ENCODE data around the gene APBB2.
"Not testable (repeated sequence)": the region's sequence is repeated elsewhere in the genome, so short reads cannot be mapped to it uniquely, and the experiment has no call there.

APBB2 gene

DNA sequence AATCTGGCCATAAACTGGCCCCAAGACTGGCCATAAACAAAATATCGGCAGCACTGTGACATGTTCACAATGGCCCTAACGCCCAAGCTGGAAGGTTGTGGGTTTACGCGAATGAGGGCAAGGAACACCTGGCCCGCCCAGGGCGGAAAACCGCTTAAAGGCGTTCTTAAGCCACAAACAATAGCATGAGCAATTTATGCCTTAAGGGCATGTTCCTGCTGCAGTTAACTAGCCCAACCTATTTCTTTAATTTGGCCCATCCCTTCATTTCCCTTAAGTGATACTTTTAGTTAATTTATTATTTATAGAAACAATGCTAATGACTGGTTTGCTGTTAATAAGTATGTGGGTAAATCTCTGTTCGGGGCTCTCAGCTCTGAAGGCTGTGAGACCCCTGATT is 154.9 kb downstream of the APBB2 start:
- H3K27me3 ChIP-seq (ENCODE audit: control insufficient read depth, insufficient read depth, low read length, poor library complexity, severe bottlenecking); H3K36me3 ChIP-seq (ENCODE audit: control insufficient read depth, insufficient read depth, low read length); H3K27ac ChIP-seq (ENCODE audit: insufficient read depth, low read depth, low read length, poor library complexity, severe bottlenecking); H3K9me3 ChIP-seq (ENCODE audit: control insufficient read depth, low read length); H3K4me1 ChIP-seq (ENCODE audit: control insufficient read depth, insufficient read depth, low read length); H3K4me3 ChIP-seq (ENCODE audit: insufficient read depth, low read depth, low read length): not testable (repeated sequence)
- 89 to 93% methylated on average over 8 of the region's 9 CpGs for WGBS, 2 experiments

DNA sequence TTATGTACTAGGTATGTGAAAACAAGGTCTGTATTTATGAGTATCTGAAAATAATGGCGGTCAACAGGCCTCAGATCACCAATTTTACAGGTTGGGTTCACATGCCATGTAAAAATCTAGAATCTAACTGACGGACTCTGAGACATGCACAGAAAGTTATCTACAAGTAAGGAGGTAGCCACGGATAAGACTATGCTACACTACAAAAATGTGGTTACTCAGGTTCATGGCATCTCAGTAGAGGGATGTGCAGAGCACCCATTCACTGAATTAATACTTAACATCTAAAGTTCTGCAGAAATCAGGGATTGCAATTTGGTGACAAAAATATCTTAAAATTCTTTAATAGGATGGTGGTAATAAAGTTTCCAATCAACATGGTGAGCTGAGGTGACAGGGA is 155.9 kb downstream of the APBB2 start:
- Histone ChIP-seq H3K36me3 (ENCODE audit: control insufficient read depth, insufficient read depth, low read length) (no peaks in the 10 kb centered on the region), H3K27ac (ENCODE audit: insufficient read depth, low read depth, low read length, poor library complexity, severe bottlenecking) (no peak overlapping the region), H3K4me3 (ENCODE audit: insufficient read depth, low read depth, low read length) (no peak overlapping the region), H3K4me1 (ENCODE audit: control insufficient read depth, insufficient read depth, low read length) (no peaks in the 10 kb centered on the region), H3K9me3 (ENCODE audit: control insufficient read depth, low read length) (no peaks in the 10 kb centered on the region), H3K27me3 (ENCODE audit: control insufficient read depth, insufficient read depth, low read length, poor library complexity, severe bottlenecking) (no peaks in the 10 kb centered on the region)
- 90 to 99% methylated on average over 3 of the region's 3 CpGs for WGBS, 2 experiments

DNA sequence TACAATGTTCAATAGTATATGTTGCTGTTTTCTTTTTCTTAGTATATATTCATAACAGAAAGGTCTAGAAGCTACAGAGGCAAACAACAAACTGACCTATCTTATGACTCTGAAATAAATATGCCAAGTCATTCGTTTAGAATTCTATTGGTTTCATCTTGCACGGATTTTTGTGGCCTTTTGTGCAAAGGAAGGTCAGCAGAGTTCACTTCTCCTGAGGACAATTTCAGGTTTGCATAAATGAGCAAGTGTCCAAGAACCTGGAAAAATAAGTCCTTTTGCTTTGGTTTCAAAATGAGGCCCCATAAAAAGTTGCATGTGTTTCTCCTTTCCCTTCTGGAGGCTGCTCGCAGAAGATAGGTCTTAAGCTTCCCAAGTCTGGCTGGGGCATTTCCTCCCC is 156.9 kb downstream of the APBB2 start:
- Histone ChIP-seq H3K4me3 (ENCODE audit: insufficient read depth, low read depth, low read length) (no peak overlapping the region), H3K9me3 (ENCODE audit: control insufficient read depth, low read length) (no peaks in the 10 kb centered on the region), H3K27ac (ENCODE audit: insufficient read depth, low read depth, low read length, poor library complexity, severe bottlenecking) (no peak overlapping the region), H3K36me3 (ENCODE audit: control insufficient read depth, insufficient read depth, low read length) (no peaks in the 10 kb centered on the region), H3K4me1 (ENCODE audit: control insufficient read depth, insufficient read depth, low read length) (no peaks in the 10 kb centered on the region), H3K27me3 (ENCODE audit: control insufficient read depth, insufficient read depth, low read length, poor library complexity, severe bottlenecking) (no peaks in the 10 kb centered on the region)
- WGBS, 2 experiments: 98 to 99% methylated on average over 3 of the region's 3 CpGs

DNA sequence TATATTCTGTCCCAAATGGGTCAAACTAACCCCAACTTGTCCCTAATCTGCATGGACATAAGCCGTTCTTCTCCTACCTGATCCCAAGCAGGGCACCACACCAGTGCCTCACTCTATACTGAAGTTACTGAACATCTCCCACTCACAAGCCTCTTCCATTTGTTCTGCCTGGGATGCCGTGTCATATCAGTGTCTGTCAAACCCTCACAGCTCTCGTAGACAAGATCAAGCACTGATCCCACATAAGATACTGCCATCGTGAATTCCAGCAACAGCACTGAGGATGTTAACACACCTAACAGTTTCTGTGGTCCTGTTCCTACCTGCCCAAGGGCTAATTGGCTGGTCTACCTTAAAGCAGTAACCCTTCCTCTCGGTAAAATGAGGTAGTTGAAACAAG is 162.1 kb downstream of the APBB2 start:
- no peaks in the 10 kb centered on the region for H3K36me3 ChIP-seq (ENCODE audit: control insufficient read depth, insufficient read depth, low read length)
- no peaks in the 10 kb centered on the region for H3K27me3 ChIP-seq (ENCODE audit: control insufficient read depth, insufficient read depth, low read length, poor library complexity, severe bottlenecking)
- H3K9me3 ChIP-seq (ENCODE audit: control insufficient read depth, low read length): no peaks in the 10 kb centered on the region
- WGBS, 2 experiments: 95% methylated on average over 5 of the region's 5 CpGs
- no peak overlapping the region for H3K27ac ChIP-seq (ENCODE audit: insufficient read depth, low read depth, low read length, poor library complexity, severe bottlenecking)
- H3K4me1 ChIP-seq (ENCODE audit: control insufficient read depth, insufficient read depth, low read length): no peaks in the 10 kb centered on the region
- no peak overlapping the region for H3K4me3 ChIP-seq (ENCODE audit: insufficient read depth, low read depth, low read length)

DNA sequence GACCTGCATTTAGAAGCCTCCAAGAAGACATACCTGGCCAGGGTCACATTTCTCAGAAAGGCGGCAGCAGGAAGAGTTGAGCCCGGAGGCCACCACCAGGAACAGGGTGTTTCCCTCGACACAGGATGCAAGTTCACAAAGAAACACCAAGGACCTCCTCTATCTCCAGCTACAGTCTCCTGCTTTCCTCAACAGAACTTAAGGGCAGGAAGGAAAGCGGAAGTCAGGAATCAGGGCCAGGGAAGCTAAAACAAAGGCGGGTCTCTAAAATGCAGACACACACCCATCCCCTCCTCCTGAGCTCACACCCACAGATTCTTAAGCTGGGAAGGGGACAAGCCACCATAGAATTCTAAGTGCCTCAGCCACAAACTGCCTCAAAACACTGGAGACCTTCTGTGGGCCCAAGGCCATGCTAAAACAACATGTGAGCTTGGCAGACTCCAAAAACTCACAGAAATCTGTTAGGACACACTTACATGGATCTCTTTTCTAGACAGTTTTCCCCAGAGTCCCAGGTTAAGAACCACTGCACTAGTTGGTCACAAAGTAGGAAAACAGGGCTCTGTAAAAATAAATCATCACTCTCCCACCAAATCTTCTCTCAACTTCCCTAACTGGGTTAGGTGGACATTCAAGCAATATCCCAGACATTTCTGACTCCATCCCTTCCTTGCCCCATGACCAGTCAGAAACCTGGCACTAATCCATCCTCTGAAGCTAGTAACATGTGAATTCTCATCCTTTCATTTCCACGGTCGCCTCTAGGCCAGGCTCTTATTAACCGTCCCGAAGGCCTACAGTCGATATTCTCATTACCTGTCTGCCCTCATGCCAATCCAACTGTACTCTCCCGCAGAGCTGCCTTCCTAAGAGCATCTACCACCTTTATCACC is 163.2 kb downstream of the APBB2 start:
- no peak overlapping the region for H3K4me3 ChIP-seq (ENCODE audit: insufficient read depth, low read depth, low read length)
- H3K36me3 ChIP-seq (ENCODE audit: control insufficient read depth, insufficient read depth, low read length): no peaks in the 10 kb centered on the region
- no peaks in the 10 kb centered on the region for H3K4me1 ChIP-seq (ENCODE audit: control insufficient read depth, insufficient read depth, low read length)
- H3K9me3 ChIP-seq (ENCODE audit: control insufficient read depth, low read length): no peaks in the 10 kb centered on the region
- H3K27me3 ChIP-seq (ENCODE audit: control insufficient read depth, insufficient read depth, low read length, poor library complexity, severe bottlenecking): no peaks in the 10 kb centered on the region
- WGBS, 2 experiments: 90 to 95% methylated on average over 11 of the region's 11 CpGs
- no peak overlapping the region for H3K27ac ChIP-seq (ENCODE audit: insufficient read depth, low read depth, low read length, poor library complexity, severe bottlenecking)

DNA sequence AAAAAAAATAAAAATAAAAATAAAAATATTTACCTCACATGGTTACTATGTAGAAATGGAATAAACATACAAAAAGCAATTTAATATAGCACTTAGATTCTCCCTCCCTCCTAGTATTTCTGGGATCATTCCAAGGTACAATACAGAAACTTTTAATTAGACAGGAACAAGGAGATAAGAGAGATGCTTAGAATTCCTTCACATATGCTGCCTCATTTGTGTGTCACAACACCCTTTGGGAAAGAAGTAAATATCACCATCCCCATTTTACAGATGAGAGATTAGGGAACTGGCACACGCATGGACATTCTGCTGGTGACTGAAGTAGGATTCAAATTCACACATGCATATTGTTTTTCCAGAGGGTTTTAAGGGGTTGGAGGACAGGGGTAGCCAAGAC is 164.2 kb downstream of the APBB2 start:
- Histone ChIP-seq H3K4me1 (ENCODE audit: control insufficient read depth, insufficient read depth, low read length) (no peaks in the 10 kb centered on the region), H3K27me3 (ENCODE audit: control insufficient read depth, insufficient read depth, low read length, poor library complexity, severe bottlenecking) (no peaks in the 10 kb centered on the region), H3K4me3 (ENCODE audit: insufficient read depth, low read depth, low read length) (no peak overlapping the region), H3K27ac (ENCODE audit: insufficient read depth, low read depth, low read length, poor library complexity, severe bottlenecking) (no peak overlapping the region), H3K36me3 (ENCODE audit: control insufficient read depth, insufficient read depth, low read length) (no peaks in the 10 kb centered on the region), H3K9me3 (ENCODE audit: control insufficient read depth, low read length) (no peaks in the 10 kb centered on the region)
- 100% methylated on average over 1 of the region's 1 CpG for WGBS, 2 experiments

DNA sequence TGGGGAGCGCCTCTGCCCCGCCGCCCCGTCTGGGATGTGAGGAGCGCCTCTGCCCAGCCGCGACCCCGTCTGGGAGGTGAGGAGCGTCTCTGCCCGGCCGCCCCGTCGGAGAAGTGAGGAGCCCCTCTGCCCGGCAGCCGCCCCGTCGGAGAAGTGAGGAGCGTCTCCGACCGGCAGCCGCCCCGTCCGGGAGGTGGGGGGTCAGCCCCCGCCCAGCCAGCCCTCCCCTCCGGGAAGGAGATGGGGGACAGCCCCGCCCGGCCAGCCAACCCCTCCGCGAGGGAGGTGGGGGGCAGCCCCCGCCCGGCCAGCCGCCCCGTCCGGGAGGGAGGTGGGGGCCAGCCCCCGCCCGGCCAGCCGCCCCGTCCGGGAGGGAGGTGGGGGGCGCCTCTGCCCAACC is 165.2 kb downstream of the APBB2 start:
- not testable (repeated sequence) for H3K4me1 ChIP-seq (ENCODE audit: control insufficient read depth, insufficient read depth, low read length); H3K4me3 ChIP-seq (ENCODE audit: insufficient read depth, low read depth, low read length); H3K27me3 ChIP-seq (ENCODE audit: control insufficient read depth, insufficient read depth, low read length, poor library complexity, severe bottlenecking); H3K27ac ChIP-seq (ENCODE audit: insufficient read depth, low read depth, low read length, poor library complexity, severe bottlenecking); H3K36me3 ChIP-seq (ENCODE audit: control insufficient read depth, insufficient read depth, low read length); H3K9me3 ChIP-seq (ENCODE audit: control insufficient read depth, low read length)
- 95 to 96% methylated on average over 38 to 40 of the region's 40 CpGs for WGBS, 2 experiments

DNA sequence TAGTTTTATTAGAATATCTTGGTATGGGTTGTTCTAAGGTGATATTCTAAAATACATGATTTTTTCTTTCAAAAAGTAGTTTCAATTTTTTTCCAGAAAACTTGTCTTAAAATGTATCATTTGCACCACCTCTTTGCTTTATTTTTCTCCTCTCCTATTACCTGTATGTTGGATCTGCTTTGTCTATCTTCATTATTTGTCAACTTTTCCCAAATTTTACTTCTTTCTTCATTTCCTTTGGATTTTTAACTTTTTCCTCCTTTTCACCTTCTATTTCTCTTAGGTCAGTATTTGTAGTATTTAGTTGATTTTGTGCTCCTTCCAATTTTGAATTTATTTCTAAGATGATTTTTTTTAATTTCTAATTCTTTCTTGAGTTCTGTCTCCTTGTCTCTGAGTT is 169.6 kb downstream of the APBB2 start:
- Histone ChIP-seq H3K4me1 (ENCODE audit: control insufficient read depth, insufficient read depth, low read length) (no peaks in the 10 kb centered on the region), H3K9me3 (ENCODE audit: control insufficient read depth, low read length) (no peaks in the 10 kb centered on the region), H3K27ac (ENCODE audit: insufficient read depth, low read depth, low read length, poor library complexity, severe bottlenecking) (no peak overlapping the region), H3K4me3 (ENCODE audit: insufficient read depth, low read depth, low read length) (no peak overlapping the region), H3K36me3 (ENCODE audit: control insufficient read depth, insufficient read depth, low read length) (no peaks in the 10 kb centered on the region), H3K27me3 (ENCODE audit: control insufficient read depth, insufficient read depth, low read length, poor library complexity, severe bottlenecking) (no peaks in the 10 kb centered on the region)

DNA sequence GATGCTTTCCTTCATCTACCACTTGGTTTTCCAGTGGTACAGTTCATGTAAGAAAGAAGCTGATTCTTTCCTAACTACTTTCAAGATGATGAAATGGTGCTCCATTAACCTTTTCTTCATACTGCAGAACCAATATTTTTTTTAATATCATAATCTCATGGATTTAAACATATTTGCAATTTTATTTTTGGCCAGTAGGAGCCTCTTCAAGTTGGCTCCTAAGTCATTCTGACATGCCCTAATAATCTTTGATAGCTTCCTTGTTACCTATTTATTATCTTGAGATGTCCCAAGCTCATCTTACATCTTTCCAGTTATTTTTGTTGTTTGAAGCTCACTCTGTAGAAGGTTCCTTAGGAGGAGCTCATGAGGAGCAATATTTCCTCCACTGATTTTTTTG is 170.2 kb downstream of the APBB2 start:
- Histone ChIP-seq H3K4me3 (ENCODE audit: insufficient read depth, low read depth, low read length) (no peak overlapping the region), H3K4me1 (ENCODE audit: control insufficient read depth, insufficient read depth, low read length) (no peaks in the 10 kb centered on the region), H3K27me3 (ENCODE audit: control insufficient read depth, insufficient read depth, low read length, poor library complexity, severe bottlenecking) (no peaks in the 10 kb centered on the region), H3K27ac (ENCODE audit: insufficient read depth, low read depth, low read length, poor library complexity, severe bottlenecking) (no peak overlapping the region), H3K36me3 (ENCODE audit: control insufficient read depth, insufficient read depth, low read length) (no peaks in the 10 kb centered on the region), H3K9me3 (ENCODE audit: control insufficient read depth, low read length) (no peaks in the 10 kb centered on the region)

DNA sequence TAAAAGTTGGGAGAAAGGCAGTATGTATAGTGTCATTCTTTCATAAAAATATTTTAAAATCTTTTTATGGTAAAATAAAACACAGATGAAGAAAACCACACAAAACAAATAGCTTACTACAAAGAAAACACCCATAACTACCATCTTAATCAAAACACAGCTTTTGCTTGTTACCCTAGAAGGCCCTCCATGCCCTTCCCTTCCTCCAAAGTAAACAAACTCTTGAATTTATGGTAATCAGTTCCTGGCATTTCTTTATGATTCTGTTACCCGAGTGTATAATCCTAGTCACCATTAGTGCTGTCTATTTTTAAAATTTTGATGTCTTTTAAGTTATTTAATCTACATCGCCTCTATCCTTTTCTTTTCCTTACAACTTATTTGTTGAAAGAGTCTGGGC is 170.9 kb downstream of the APBB2 start:
- H3K4me3 ChIP-seq (ENCODE audit: insufficient read depth, low read depth, low read length): no peak overlapping the region
- no peak overlapping the region for H3K27ac ChIP-seq (ENCODE audit: insufficient read depth, low read depth, low read length, poor library complexity, severe bottlenecking)
- no peaks in the 10 kb centered on the region for H3K9me3 ChIP-seq (ENCODE audit: control insufficient read depth, low read length)
- H3K36me3 ChIP-seq (ENCODE audit: control insufficient read depth, insufficient read depth, low read length): no peaks in the 10 kb centered on the region
- H3K27me3 ChIP-seq (ENCODE audit: control insufficient read depth, insufficient read depth, low read length, poor library complexity, severe bottlenecking): no peaks in the 10 kb centered on the region
- WGBS, 2 experiments: 90 to 100% methylated on average over 1 to 2 of the region's 2 CpGs
- H3K4me1 ChIP-seq (ENCODE audit: control insufficient read depth, insufficient read depth, low read length): no peaks in the 10 kb centered on the region

DNA sequence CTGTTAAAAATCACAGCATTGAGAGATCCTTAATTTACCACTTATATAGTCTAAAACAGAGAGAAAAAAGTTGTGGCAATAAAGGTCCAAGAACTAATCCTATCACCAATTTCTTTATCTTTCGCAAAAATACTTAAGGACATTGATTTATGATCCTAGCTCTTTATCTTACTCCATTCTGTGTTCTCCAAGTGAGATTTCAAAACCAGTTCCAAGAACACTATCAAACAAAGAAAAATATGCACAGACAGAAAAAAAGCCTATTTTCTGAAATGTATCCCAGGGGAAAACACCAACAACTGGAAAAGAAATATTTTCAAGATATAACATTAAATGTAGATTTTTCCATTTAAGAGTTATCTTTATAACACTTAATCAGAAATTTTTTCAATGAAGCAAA is 172.8 kb downstream of the APBB2 start:
- WGBS, 2 experiments: 96 to 97% methylated on average over 1 of the region's 1 CpG
- no peaks in the 10 kb centered on the region for H3K36me3 ChIP-seq (ENCODE audit: control insufficient read depth, insufficient read depth, low read length)

More for the DNA sequence above, 172.8 kb downstream of the APBB2 start:
- Histone ChIP-seq H3K27ac (ENCODE audit: insufficient read depth, low read depth, low read length, poor library complexity, severe bottlenecking) (no peak overlapping the region), H3K4me3 (ENCODE audit: insufficient read depth, low read depth, low read length) (no peak overlapping the region), H3K4me1 (ENCODE audit: control insufficient read depth, insufficient read depth, low read length) (no peaks in the 10 kb centered on the region), H3K9me3 (ENCODE audit: control insufficient read depth, low read length) (no peaks in the 10 kb centered on the region), H3K27me3 (ENCODE audit: control insufficient read depth, insufficient read depth, low read length, poor library complexity, severe bottlenecking) (no peaks in the 10 kb centered on the region)
